Measurements from ENCODE around the gene GABARAP.
A peak's percentile ranks its signal among the peaks of the same experiment; 100 is the strongest.

DNA sequence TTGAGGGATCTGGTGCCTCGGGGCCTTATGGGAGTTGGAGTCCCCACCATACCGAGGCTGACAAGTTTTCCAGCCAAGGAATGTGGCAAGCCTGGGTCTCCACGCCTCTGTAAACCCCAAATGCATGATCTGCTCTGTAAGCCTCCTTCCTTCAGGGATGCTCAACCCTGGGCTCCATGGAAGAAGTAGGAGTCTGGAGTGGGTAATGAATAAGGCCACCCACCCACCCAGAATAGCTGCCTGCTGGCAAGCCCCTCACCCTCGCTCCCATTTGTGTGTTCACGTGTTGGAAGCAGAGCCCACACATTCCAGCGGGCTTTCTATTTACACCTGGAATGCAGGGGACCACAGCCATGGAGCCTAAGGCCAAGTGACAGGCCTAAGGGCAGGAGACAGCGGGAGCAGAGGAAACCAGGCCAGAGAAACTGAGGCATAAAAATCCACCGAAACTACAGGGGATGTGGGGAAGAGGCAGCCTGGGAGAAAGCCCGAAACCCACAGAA lies 27.1 kb downstream of the GABARAP start:
- TF ChIP-seq, protein P1, sequence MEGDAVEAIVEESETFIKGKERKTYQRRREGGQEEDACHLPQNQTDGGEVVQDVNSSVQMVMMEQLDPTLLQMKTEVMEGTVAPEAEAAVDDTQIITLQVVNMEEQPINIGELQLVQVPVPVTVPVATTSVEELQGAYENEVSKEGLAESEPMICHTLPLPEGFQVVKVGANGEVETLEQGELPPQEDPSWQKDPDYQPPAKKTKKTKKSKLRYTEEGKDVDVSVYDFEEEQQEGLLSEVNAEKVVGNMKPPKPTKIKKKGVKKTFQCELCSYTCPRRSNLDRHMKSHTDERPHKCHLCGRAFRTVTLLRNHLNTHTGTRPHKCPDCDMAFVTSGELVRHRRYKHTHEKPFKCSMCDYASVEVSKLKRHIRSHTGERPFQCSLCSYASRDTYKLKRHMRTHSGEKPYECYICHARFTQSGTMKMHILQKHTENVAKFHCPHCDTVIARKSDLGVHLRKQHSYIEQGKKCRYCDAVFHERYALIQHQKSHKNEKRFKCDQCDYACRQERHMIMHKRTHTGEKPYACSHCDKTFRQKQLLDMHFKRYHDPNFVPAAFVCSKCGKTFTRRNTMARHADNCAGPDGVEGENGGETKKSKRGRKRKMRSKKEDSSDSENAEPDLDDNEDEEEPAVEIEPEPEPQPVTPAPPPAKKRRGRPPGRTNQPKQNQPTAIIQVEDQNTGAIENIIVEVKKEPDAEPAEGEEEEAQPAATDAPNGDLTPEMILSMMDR (tag by site-specific recombination; IDR thresholded peaks at IDR 0.05) = no peak
- TF ChIP-seq SP2 (tag by site-specific recombination; IDR thresholded peaks at IDR 0.05) = no peak
- TF ChIP-seq, protein P2, sequence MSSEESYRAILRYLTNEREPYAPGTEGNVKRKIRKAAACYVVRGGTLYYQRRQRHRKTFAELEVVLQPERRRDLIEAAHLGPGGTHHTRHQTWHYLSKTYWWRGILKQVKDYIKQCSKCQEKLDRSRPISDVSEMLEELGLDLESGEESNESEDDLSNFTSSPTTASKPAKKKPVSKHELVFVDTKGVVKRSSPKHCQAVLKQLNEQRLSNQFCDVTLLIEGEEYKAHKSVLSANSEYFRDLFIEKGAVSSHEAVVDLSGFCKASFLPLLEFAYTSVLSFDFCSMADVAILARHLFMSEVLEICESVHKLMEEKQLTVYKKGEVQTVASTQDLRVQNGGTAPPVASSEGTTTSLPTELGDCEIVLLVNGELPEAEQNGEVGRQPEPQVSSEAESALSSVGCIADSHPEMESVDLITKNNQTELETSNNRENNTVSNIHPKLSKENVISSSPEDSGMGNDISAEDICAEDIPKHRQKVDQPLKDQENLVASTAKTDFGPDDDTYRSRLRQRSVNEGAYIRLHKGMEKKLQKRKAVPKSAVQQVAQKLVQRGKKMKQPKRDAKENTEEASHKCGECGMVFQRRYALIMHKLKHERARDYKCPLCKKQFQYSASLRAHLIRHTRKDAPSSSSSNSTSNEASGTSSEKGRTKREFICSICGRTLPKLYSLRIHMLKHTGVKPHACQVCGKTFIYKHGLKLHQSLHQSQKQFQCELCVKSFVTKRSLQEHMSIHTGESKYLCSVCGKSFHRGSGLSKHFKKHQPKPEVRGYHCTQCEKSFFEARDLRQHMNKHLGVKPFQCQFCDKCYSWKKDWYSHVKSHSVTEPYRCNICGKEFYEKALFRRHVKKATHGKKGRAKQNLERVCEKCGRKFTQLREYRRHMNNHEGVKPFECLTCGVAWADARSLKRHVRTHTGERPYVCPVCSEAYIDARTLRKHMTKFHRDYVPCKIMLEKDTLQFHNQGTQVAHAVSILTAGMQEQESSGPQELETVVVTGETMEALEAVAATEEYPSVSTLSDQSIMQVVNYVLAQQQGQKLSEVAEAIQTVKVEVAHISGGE (tag by site-specific recombination; conservative IDR thresholded peaks at IDR 0.05; ENCODE audit: low read depth) = no peak
- TF ChIP-seq ZFHX2 (tag by site-specific recombination; conservative IDR thresholded peaks at IDR 0.05) = peak; percentile 38
- TF ChIP-seq, protein P3, sequence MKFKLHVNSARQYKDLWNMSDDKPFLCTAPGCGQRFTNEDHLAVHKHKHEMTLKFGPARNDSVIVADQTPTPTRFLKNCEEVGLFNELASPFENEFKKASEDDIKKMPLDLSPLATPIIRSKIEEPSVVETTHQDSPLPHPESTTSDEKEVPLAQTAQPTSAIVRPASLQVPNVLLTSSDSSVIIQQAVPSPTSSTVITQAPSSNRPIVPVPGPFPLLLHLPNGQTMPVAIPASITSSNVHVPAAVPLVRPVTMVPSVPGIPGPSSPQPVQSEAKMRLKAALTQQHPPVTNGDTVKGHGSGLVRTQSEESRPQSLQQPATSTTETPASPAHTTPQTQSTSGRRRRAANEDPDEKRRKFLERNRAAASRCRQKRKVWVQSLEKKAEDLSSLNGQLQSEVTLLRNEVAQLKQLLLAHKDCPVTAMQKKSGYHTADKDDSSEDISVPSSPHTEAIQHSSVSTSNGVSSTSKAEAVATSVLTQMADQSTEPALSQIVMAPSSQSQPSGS (tag by site-specific recombination; IDR thresholded peaks at IDR 0.05; ENCODE audit: low read depth) = no peak
- TF ChIP-seq, protein P4, sequence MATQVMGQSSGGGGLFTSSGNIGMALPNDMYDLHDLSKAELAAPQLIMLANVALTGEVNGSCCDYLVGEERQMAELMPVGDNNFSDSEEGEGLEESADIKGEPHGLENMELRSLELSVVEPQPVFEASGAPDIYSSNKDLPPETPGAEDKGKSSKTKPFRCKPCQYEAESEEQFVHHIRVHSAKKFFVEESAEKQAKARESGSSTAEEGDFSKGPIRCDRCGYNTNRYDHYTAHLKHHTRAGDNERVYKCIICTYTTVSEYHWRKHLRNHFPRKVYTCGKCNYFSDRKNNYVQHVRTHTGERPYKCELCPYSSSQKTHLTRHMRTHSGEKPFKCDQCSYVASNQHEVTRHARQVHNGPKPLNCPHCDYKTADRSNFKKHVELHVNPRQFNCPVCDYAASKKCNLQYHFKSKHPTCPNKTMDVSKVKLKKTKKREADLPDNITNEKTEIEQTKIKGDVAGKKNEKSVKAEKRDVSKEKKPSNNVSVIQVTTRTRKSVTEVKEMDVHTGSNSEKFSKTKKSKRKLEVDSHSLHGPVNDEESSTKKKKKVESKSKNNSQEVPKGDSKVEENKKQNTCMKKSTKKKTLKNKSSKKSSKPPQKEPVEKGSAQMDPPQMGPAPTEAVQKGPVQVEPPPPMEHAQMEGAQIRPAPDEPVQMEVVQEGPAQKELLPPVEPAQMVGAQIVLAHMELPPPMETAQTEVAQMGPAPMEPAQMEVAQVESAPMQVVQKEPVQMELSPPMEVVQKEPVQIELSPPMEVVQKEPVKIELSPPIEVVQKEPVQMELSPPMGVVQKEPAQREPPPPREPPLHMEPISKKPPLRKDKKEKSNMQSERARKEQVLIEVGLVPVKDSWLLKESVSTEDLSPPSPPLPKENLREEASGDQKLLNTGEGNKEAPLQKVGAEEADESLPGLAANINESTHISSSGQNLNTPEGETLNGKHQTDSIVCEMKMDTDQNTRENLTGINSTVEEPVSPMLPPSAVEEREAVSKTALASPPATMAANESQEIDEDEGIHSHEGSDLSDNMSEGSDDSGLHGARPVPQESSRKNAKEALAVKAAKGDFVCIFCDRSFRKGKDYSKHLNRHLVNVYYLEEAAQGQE (tag by site-specific recombination; IDR thresholded peaks at IDR 0.05) = no peak
- TF ChIP-seq ZNF404 (tag by site-specific recombination; IDR thresholded peaks at IDR 0.05) = no peak
- TF ChIP-seq ZNF214 (tag by site-specific recombination; IDR thresholded peaks at IDR 0.05; ENCODE audit: borderline replicate concordance) = no peak
- TF ChIP-seq ZIC2 (tag by site-specific recombination; IDR thresholded peaks at IDR 0.05) = no peak
- TF ChIP-seq SP7 (tag by site-specific recombination; IDR thresholded peaks at IDR 0.05) = no peak
- no peak for TF ChIP-seq ZNF274 (IDR thresholded peaks at IDR 0.05; ENCODE audit: low read length)
- no peak for TF ChIP-seq ZNF274 (tag by site-specific recombination; IDR thresholded peaks at IDR 0.05; ENCODE audit: borderline replicate concordance)
- TF ChIP-seq, protein P5, sequence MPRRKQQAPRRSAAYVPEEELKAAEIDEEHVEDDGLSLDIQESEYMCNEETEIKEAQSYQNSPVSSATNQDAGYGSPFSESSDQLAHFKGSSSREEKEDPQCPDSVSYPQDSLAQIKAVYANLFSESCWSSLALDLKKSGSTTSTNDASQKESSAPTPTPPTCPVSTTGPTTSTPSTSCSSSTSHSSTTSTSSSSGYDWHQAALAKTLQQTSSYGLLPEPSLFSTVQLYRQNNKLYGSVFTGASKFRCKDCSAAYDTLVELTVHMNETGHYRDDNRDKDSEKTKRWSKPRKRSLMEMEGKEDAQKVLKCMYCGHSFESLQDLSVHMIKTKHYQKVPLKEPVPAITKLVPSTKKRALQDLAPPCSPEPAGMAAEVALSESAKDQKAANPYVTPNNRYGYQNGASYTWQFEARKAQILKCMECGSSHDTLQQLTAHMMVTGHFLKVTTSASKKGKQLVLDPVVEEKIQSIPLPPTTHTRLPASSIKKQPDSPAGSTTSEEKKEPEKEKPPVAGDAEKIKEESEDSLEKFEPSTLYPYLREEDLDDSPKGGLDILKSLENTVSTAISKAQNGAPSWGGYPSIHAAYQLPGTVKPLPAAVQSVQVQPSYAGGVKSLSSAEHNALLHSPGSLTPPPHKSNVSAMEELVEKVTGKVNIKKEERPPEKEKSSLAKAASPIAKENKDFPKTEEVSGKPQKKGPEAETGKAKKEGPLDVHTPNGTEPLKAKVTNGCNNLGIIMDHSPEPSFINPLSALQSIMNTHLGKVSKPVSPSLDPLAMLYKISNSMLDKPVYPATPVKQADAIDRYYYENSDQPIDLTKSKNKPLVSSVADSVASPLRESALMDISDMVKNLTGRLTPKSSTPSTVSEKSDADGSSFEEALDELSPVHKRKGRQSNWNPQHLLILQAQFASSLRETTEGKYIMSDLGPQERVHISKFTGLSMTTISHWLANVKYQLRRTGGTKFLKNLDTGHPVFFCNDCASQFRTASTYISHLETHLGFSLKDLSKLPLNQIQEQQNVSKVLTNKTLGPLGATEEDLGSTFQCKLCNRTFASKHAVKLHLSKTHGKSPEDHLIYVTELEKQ (tag by site-specific recombination; IDR thresholded peaks at IDR 0.05; ENCODE audit: borderline replicate concordance) = no peak
- TF ChIP-seq YY1 (tag by site-specific recombination; IDR thresholded peaks at IDR 0.05) = no peak
- TF ChIP-seq ZBTB17 (tag by site-specific recombination; IDR thresholded peaks at IDR 0.05) = peak; percentile 70; the same call in 1 of the 2 replicates
